HepG2 (cell line): ENCODE results near the gene LEMD1. TPM values are rescaled to one million over a fixed set of nuclear protein-coding genes. Genes with fewer than 3 reads are reported as not detected.

ENCODE experiments used
- ADNP ChIP-seq: sonication (generic); formaldehyde crosslinking; IDR thresholded peaks from 2 replicates; pipeline ENCODE4 v1.4.0; 2020; ENCODE audit warnings: missing genetic modification reagents
- BCL6 ChIP-seq: IDR thresholded peaks from 2 replicates; pipeline ENCODE4 v1.6.1; 2016; ENCODE audit warnings: missing genetic modification reagents, missing compliant biosample characterization
- BHLHE40 ChIP-seq: IDR thresholded peaks from 2 replicates; pipeline ENCODE4 v1.6.1; 2011; ENCODE audit warnings: low read length, improper control_type of control experiment
- CERS6 ChIP-seq: sonication (generic); formaldehyde crosslinking; IDR thresholded peaks from 2 replicates; pipeline ENCODE4 v1.5.0; 2020; ENCODE audit warnings: missing genetic modification reagents
- KLF6 ChIP-seq: IDR thresholded peaks from 2 replicates; pipeline ENCODE4 v1.8.0; 2016; ENCODE audit warnings: missing biosample characterization, missing genetic modification reagents
- MIER2 ChIP-seq: IDR thresholded peaks from 2 replicates; pipeline ENCODE4 v1.6.1; 2016; ENCODE audit warnings: missing biosample characterization, missing genetic modification reagents
- RELA ChIP-seq: sonication (generic); formaldehyde crosslinking; IDR thresholded peaks from 2 replicates; pipeline ENCODE4 v1.4.0; 2020; ENCODE audit warnings: missing genetic modification reagents
- RFXAP ChIP-seq: sonication (generic); formaldehyde crosslinking; IDR thresholded peaks from 2 replicates; pipeline ENCODE4 v1.4.0; 2020; ENCODE audit warnings: missing genetic modification reagents, borderline replicate concordance
- RXRA ChIP-seq: sonication (generic); formaldehyde crosslinking; IDR thresholded peaks from 2 replicates; pipeline ENCODE4 v1.5.1; 2020; ENCODE audit warnings: missing genetic modification reagents
- SALL2 ChIP-seq: sonication (generic); formaldehyde crosslinking; IDR thresholded peaks from 2 replicates; pipeline ENCODE4 v1.8.1; 2023; ENCODE audit warnings: mild to moderate bottlenecking, missing genetic modification reagents, inconsistent platforms
- SIN3A ChIP-seq: IDR thresholded peaks from 2 replicates; pipeline ENCODE4 v1.6.1; 2011; ENCODE audit warnings: low read depth, mild to moderate bottlenecking, control low read depth, low read length, borderline replicate concordance
- SNAPC5 ChIP-seq: sonication (generic); formaldehyde crosslinking; IDR thresholded peaks from 2 replicates; pipeline ENCODE4 v1.8.1; 2023; ENCODE audit warnings: mild to moderate bottlenecking, missing genetic modification reagents, borderline replicate concordance
- SOX13 ChIP-seq, 3 experiments: fragments of 450-650 bp in 1 of 3; sonication (generic) in 1 of 3; formaldehyde crosslinking in 1 of 3; IDR thresholded peaks in 2 of 3; conservative IDR thresholded peaks in 1 of 3; 2 replicates each; pipeline versions ENCODE4 v1.5.0 to v1.6.1; 2016 to 2020; ENCODE audit warnings: antibody characterized with exemption in 1 of 3, mild to moderate bottlenecking in 1 of 3, missing compliant biosample characterization in 1 of 3, missing genetic modification reagents in 1 of 3, moderate library complexity in 1 of 3
- YEATS4 ChIP-seq: sonication (generic); formaldehyde crosslinking; IDR thresholded peaks from 2 replicates; pipeline ENCODE4 v1.4.0; 2020; ENCODE audit warnings: missing genetic modification reagents, borderline replicate concordance
- ZBTB20 ChIP-seq: sonication (generic); formaldehyde crosslinking; IDR thresholded peaks from 2 replicates; pipeline ENCODE4 v1.8.1; 2023; ENCODE audit warnings: missing genetic modification reagents, low read depth, mild to moderate bottlenecking, borderline replicate concordance
- ZFP82 ChIP-seq: sonication (generic); formaldehyde crosslinking; IDR thresholded peaks from 2 replicates; pipeline ENCODE4 v1.5.1; 2020; ENCODE audit warnings: mild to moderate bottlenecking, missing genetic modification reagents, borderline replicate concordance
- ZNF256 ChIP-seq: sonication (generic); formaldehyde crosslinking; conservative IDR thresholded peaks from 2 replicates; pipeline ENCODE4 v1.4.0; 2020; ENCODE audit warnings: missing genetic modification reagents
- ZNF337 ChIP-seq: sonication (generic); formaldehyde crosslinking; IDR thresholded peaks from 2 replicates; pipeline ENCODE4 v1.5.1; 2020; ENCODE audit warnings: missing genetic modification reagents, low read depth, mild to moderate bottlenecking, borderline replicate concordance
- ZNF430 ChIP-seq: sonication (generic); formaldehyde crosslinking; IDR thresholded peaks from 2 replicates; pipeline ENCODE4 v1.9.0; 2021; ENCODE audit warnings: mild to moderate bottlenecking, missing genetic modification reagents
- ZNF441 ChIP-seq: sonication (generic); formaldehyde crosslinking; IDR thresholded peaks from 2 replicates; pipeline ENCODE4 v1.7.0; 2021; ENCODE audit warnings: missing genetic modification reagents, borderline replicate concordance
- ZNF446 ChIP-seq: sonication (generic); formaldehyde crosslinking; IDR thresholded peaks from 2 replicates; pipeline ENCODE4 v1.5.0; 2020; ENCODE audit warnings: mild to moderate bottlenecking, missing genetic modification reagents
- ZNF720 ChIP-seq: sonication (generic); formaldehyde crosslinking; IDR thresholded peaks from 2 replicates; pipeline ENCODE4 v1.4.0; 2020; ENCODE audit warnings: missing genetic modification reagents
- ZSCAN20 ChIP-seq: sonication (generic); formaldehyde crosslinking; IDR thresholded peaks from 2 replicates; pipeline ENCODE4 v1.4.0; 2020; ENCODE audit warnings: missing genetic modification reagents, mild to moderate bottlenecking, borderline replicate concordance
- ZSCAN25 ChIP-seq: sonication (generic); formaldehyde crosslinking; IDR thresholded peaks from 2 replicates; pipeline ENCODE4 v1.8.0; 2022; ENCODE audit warnings: mild to moderate bottlenecking, missing genetic modification reagents
- polyA plus RNA-seq, 8 experiments: library from polyadenylated mRNA; depleted of rRNA in 3 of 8; stranded (reverse) in 7 of 8; unstranded in 1 of 8; fragments of >200 nt; fragmentation: Illumina TruSeq in 4 of 8; extraction: Trizol in 4 of 8; gene quantifications; 2 replicates each; pipeline versions ENCODE4 v1.2.1 to v1.2.3, GENCODE V29; 2011 to 2016; ENCODE audit warnings: low read depth in 4 of 8, missing spikeins in 1 of 8, mixed read lengths in 1 of 8; ENCODE audit not compliant: insufficient read depth in 1 of 8
- total RNA-seq, 5 experiments: library from RNA; depleted of rRNA; stranded (reverse); fragments of >200 nt; fragmentation: Illumina TruSeq; extraction: Trizol; gene quantifications; 2 replicates each; pipeline ENCODE4 v1.2.3, GENCODE V29; 2016; ENCODE audit warnings: low read depth in 1 of 5
- TF ChIP-seq, protein P1 (sequence below): sonication (generic); formaldehyde crosslinking; IDR thresholded peaks from 2 replicates; pipeline ENCODE4 v1.4.0; 2020; ENCODE audit warnings: missing genetic modification reagents
- TF ChIP-seq, protein P2 (sequence below): conservative IDR thresholded peaks from 2 replicates; pipeline ENCODE4 v1.6.1; 2018; ENCODE audit warnings: missing genetic modification reagents

LEMD1 gene
- total and polyA plus RNA-seq, 2 of the 13 experiments (the other 11 are each of a cell fraction or from before 2014, with no cell fraction given): 1.4 to 2.3 TPM

GRCh38 chr1:205344066-205344928 lies 77.6 kb downstream of the LEMD1 start (continued):
- TF ChIP-seq BHLHE40 (no peak), SNAPC5 (CRISPR knock-in tag) (no peak), RXRA (peak; percentile 52; the same call in 1 of the 2 replicates), ZNF446 (CRISPR knock-in tag) (no peak), ZNF441 (CRISPR knock-in tag) (peak; percentile 97), RELA (CRISPR knock-in tag) (no peak), RFXAP (CRISPR knock-in tag) (no peak), ZBTB20 (CRISPR knock-in tag) (no peak), ZSCAN20 (CRISPR knock-in tag) (no peak), CERS6 (no peak), MIER2 (CRISPR knock-in tag) (no peak), SALL2 (CRISPR knock-in tag) (no peak), ADNP (CRISPR knock-in tag) (no peak), YEATS4 (no peak), BCL6 (CRISPR knock-in tag) (peak; percentile 53), SOX13 (IDR thresholded peaks at IDR 0.05) (no peak), SOX13 (CRISPR knock-in tag; conservative IDR thresholded peaks at IDR 0.05 in 1 of 2, IDR thresholded peaks at IDR 0.05 in 1 of 2) (peak in 1 of 2 experiments; percentile 25; a peak in 1 of 4 replicates), ZSCAN25 (CRISPR knock-in tag) (no peak), SIN3A (no peak), ZFP82 (CRISPR knock-in tag) (no peak), ZNF256 (CRISPR knock-in tag) (no peak), KLF6 (CRISPR knock-in tag) (no peak), ZNF720 (CRISPR knock-in tag) (no peak), ZNF430 (no peak), ZNF337 (CRISPR knock-in tag) (no peak)
- TF ChIP-seq, protein P1, sequence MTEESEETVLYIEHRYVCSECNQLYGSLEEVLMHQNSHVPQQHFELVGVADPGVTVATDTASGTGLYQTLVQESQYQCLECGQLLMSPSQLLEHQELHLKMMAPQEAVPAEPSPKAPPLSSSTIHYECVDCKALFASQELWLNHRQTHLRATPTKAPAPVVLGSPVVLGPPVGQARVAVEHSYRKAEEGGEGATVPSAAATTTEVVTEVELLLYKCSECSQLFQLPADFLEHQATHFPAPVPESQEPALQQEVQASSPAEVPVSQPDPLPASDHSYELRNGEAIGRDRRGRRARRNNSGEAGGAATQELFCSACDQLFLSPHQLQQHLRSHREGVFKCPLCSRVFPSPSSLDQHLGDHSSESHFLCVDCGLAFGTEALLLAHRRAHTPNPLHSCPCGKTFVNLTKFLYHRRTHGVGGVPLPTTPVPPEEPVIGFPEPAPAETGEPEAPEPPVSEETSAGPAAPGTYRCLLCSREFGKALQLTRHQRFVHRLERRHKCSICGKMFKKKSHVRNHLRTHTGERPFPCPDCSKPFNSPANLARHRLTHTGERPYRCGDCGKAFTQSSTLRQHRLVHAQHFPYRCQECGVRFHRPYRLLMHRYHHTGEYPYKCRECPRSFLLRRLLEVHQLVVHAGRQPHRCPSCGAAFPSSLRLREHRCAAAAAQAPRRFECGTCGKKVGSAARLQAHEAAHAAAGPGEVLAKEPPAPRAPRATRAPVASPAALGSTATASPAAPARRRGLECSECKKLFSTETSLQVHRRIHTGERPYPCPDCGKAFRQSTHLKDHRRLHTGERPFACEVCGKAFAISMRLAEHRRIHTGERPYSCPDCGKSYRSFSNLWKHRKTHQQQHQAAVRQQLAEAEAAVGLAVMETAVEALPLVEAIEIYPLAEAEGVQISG (CRISPR knock-in tag): no peak
- TF ChIP-seq, protein P2, sequence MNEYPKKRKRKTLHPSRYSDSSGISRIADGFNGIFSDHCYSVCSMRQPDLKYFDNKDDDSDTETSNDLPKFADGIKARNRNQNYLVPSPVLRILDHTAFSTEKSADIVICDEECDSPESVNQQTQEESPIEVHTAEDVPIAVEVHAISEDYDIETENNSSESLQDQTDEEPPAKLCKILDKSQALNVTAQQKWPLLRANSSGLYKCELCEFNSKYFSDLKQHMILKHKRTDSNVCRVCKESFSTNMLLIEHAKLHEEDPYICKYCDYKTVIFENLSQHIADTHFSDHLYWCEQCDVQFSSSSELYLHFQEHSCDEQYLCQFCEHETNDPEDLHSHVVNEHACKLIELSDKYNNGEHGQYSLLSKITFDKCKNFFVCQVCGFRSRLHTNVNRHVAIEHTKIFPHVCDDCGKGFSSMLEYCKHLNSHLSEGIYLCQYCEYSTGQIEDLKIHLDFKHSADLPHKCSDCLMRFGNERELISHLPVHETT (CRISPR knock-in tag): no peak
